Hepatocyte (in vitro differentiated cells): ENCODE data around the gene TOX3.

Experiments
- EZH2phosphoT487 ChIP-seq: fragments of 200-600 bp; sonication (generic); IDR thresholded peaks from one replicate; pipeline ENCODE4 v1.6.1; 2018; ENCODE audit warnings: antibody characterized with exemption, mild to moderate bottlenecking, low read depth, moderate library complexity; ENCODE audit not compliant: unreplicated experiment, severe bottlenecking
- TF ChIP-seq, protein P1 (sequence below): fragments of 200-600 bp; sonication (generic); IDR thresholded peaks from 2 replicates; pipeline ENCODE4 v1.5.1; 2016; ENCODE audit warnings: antibody characterized with exemption, mild to moderate bottlenecking; ENCODE audit not compliant: poor library complexity

DNA sequence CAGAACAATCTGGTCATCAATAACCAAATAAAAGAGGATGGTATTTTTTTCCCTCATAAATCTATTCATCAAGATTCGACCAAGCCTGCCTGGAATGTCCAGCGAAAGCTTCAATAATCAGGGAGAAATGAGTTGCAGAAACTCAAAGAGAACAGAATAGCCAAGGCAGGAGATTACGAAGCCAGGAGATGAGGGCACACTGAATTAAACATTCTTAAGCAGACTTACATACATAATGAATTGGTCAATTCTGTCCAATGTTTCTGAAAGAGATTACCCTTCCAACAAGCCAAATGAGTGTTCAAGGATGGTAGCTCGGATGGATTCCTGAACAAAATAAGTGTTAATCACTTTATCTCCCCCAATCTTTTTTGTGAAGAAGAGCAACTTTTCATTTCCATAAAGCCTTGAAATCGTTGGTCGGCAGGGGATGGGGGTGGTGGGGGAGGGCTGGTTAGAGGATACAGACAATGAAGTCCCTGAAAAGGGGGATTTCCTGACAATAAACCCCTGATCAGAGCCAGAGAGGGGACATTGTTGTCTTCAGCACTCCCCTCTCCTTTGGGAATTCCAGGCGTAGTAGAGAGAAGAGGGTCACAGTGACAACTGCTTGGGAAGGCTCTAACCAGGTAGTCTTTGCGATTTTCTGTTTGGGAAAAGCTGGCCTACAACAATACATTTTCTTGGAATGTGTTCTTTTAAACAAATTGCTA, 20.7 kb downstream of the TOX3 start:
- TF ChIP-seq, protein P1, sequence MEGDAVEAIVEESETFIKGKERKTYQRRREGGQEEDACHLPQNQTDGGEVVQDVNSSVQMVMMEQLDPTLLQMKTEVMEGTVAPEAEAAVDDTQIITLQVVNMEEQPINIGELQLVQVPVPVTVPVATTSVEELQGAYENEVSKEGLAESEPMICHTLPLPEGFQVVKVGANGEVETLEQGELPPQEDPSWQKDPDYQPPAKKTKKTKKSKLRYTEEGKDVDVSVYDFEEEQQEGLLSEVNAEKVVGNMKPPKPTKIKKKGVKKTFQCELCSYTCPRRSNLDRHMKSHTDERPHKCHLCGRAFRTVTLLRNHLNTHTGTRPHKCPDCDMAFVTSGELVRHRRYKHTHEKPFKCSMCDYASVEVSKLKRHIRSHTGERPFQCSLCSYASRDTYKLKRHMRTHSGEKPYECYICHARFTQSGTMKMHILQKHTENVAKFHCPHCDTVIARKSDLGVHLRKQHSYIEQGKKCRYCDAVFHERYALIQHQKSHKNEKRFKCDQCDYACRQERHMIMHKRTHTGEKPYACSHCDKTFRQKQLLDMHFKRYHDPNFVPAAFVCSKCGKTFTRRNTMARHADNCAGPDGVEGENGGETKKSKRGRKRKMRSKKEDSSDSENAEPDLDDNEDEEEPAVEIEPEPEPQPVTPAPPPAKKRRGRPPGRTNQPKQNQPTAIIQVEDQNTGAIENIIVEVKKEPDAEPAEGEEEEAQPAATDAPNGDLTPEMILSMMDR: no peak
- TF ChIP-seq EZH2phosphoT487: no peak
